ENCODE data around the gene FPR3. TPM values are rescaled to one million over a fixed set of nuclear protein-coding genes. Genes with fewer than 3 reads are reported as not detected.

The FPR3 gene, protein sequence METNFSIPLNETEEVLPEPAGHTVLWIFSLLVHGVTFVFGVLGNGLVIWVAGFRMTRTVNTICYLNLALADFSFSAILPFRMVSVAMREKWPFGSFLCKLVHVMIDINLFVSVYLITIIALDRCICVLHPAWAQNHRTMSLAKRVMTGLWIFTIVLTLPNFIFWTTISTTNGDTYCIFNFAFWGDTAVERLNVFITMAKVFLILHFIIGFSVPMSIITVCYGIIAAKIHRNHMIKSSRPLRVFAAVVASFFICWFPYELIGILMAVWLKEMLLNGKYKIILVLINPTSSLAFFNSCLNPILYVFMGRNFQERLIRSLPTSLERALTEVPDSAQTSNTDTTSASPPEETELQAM
- total RNA-seq, result not detected in 2 replicates

DNA sequence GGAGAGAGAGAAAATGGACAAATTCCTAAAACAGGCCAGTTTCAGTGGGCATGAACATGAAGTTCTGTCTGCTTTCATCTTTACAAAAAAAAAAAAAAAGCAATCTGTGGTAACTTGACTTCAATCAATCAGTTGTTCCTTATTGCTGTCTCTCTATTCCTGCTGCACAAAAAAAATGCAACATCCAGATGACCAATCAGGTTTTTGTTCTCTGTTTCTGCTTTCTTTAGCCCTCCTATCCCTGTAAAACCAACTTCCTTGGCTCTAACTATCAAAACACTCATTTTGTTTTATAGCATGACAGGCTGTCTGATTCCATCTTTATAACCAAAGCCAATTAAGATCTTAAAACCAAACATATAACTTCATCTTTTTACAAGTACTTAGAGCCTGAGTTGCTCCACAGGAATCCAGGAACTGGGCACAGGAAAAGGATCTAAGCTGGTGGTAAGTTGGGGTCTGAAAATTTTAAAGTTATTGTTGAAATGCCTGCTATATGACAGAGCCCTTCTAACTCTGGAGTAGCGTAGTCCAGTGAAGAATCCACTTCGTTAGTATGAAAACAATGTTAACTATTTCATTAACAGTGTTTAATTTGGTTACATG lies at the start of gene FPR3:
TSS of gene FPR3 (plus strand) at position 273 of the 606 bp plus-strand sequence. CDS start 28,592 bp downstream, outside the sequence.
- DNase-seq (ENCODE audit: low read depth), result no peak
- TF ChIP-seq, protein P1, sequence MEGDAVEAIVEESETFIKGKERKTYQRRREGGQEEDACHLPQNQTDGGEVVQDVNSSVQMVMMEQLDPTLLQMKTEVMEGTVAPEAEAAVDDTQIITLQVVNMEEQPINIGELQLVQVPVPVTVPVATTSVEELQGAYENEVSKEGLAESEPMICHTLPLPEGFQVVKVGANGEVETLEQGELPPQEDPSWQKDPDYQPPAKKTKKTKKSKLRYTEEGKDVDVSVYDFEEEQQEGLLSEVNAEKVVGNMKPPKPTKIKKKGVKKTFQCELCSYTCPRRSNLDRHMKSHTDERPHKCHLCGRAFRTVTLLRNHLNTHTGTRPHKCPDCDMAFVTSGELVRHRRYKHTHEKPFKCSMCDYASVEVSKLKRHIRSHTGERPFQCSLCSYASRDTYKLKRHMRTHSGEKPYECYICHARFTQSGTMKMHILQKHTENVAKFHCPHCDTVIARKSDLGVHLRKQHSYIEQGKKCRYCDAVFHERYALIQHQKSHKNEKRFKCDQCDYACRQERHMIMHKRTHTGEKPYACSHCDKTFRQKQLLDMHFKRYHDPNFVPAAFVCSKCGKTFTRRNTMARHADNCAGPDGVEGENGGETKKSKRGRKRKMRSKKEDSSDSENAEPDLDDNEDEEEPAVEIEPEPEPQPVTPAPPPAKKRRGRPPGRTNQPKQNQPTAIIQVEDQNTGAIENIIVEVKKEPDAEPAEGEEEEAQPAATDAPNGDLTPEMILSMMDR (conservative IDR thresholded peaks at IDR 0.05; ENCODE audit: low read depth, low read length), result no peak
- H3K4me3 ChIP-seq (ENCODE audit: low read depth, low read length), result no peak within 1 kb of the TSS

DNA sequence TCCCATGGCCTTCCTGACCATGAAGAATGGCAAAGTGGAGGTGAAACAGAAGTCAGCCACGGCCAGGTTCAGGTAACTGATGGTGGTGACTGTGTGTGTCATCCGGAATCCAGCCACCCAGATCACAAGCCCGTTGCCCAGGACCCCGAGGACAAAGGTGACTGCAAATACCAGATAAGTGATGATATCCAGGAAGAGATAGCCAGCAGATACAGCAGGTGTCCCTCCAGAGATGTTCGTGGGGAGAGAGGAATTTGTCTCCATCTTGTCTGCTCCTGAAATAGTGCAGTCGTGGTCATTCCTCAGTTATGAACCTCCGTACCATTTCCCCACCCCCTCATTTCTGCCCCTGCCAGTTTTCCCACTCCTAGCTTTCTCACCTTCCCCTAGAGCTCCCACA lies 48.2 kb upstream of the FPR3 start:
- TF ChIP-seq, protein P1 (conservative IDR thresholded peaks at IDR 0.05; ENCODE audit: low read depth, low read length), result no peak
- DNase-seq (ENCODE audit: low read depth), result no peak
- H3K4me3 ChIP-seq (ENCODE audit: low read depth, low read length), result no peak overlapping the region

DNA sequence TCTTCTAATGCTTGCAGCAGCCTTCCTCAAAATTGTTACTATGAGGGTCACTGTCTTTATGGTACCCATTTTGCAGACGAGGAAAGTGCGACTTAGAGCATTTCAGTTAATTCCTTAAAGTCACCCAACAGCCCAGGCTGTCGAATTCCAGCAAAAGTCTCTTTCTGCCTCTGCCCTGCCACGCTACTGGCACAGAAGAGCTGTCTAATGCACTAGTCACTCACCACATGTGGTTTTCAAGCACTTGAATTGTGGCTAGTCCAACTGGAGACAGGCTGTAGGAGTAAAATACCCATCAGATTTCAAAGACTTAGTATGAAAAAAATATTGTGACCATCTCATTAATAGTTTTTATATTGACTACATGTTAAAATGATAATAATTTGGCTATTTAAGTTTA lies 45.0 kb upstream of the FPR3 start:
- no peak overlapping the region for H3K4me3 ChIP-seq (ENCODE audit: low read depth, low read length)
- TF ChIP-seq, protein P1 (conservative IDR thresholded peaks at IDR 0.05; ENCODE audit: low read depth, low read length), result no peak
- DNase-seq (ENCODE audit: low read depth), result no peak

DNA sequence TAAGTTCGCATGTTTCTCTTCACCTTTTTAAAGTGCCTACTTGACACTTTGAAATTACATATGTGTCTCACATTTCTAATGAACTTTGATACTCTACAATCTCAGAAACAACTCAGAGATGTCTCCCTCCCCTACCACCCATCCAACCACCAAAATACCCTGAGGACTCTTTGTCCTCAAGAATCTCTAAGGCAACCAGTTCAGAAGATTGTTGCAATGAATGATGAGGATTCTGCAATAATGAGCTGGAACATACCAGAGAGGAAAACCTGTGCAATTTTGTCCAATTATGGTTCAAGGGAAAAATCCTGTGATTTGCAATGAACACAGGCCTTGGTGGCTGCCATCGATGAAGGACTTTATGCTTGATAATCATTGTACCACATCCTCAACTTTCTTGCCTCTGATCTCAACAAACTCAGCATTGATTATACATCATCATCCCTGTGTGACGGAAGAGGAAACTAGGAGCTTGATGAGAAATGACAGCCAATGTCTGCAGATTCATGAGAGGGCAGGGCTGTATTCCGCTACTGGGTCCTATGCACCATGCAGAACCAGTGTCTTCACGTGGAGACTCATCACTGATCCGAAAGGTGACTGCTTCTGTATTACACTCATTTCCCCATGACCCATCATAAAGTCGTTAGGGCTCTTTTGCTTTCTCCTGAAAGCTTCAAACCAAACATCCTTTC lies 44.4 kb upstream of the FPR3 start:
- TF ChIP-seq, protein P1 (conservative IDR thresholded peaks at IDR 0.05; ENCODE audit: low read depth, low read length), result no peak
- no peak for DNase-seq (ENCODE audit: low read depth)

DNA sequence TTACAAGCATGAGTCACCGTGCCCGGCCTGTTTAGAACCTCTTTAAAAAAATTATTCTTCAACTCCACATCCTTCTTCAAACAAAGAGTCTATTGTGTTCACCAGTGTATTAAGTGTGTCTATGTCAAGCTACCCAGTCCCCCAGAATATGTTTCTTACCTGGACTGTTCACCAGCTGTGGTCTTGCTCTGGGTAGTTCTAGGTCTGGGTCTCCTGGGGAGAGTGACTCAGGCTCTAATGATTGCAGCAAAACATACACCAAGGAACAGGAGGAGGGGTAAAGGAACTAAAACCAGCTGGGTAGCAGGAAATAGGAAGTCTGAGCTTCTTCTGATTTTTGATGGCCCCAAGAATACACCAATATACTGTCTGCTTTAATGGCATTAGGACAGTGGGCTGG lies 43.3 kb upstream of the FPR3 start, which contains the start of gene FPR1:
TSS of gene FPR1 (minus strand) at position 224 of the 400 bp plus-strand sequence. CDS start 4,884 bp downstream, outside the sequence.
- TF ChIP-seq, protein P1 (conservative IDR thresholded peaks at IDR 0.05; ENCODE audit: low read depth, low read length), result no peak
- no peak for DNase-seq (ENCODE audit: low read depth)

More for the DNA sequence above, 44.4 kb upstream of the FPR3 start:
- H3K4me3 ChIP-seq (ENCODE audit: low read depth, low read length), result no peak overlapping the region

DNA sequence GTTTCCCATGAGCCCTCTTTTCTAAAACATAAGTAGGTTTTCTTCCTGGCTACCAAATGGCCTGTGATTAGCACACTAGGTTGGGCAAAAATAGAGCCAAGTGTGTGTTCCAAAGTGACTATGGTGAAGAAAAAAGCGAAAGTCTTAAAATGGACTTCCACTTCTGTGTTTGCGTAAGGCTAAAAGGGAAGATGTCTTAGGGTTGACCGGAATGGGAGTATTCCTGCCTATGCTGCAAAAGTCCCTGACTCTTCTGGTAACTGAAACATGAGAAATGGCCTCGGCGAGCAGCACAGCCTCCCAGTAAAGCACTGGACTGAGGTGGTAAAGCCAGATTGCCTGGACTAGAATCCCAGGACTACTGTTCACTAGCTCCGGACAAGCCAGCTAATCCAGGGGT lies 40.8 kb upstream of the FPR3 start:
- TF ChIP-seq, protein P1 (conservative IDR thresholded peaks at IDR 0.05; ENCODE audit: low read depth, low read length), result no peak
- no peak for DNase-seq (ENCODE audit: low read depth)

More for the DNA sequence above, 43.3 kb upstream of the FPR3 start, which contains the start of gene FPR1:
- no peak within 1 kb of the TSS for H3K4me3 ChIP-seq (ENCODE audit: low read depth, low read length)

More for the DNA sequence above, 40.8 kb upstream of the FPR3 start:
- no peak overlapping the region for H3K4me3 ChIP-seq (ENCODE audit: low read depth, low read length)
